WTC11 (cell line): ENCODE results near the gene MAP3K12. TPM values are rescaled to one million over a fixed set of nuclear protein-coding genes. Genes with fewer than 3 reads are reported as not detected.

Experiments
- ATAC-seq: fragments of 200-7000 bp; cut with Tn5 transposase; 2 replicates; pipeline ENCODE4 v1.10.0; 2021; ENCODE audit warnings: mild to moderate bottlenecking, moderate library complexity
- CTCF ChIA-PET: fragments of 300-600 bp; sonication (Branson Sonifier 250); formaldehyde crosslinking; loops from one replicate; lab custom pipeline; 2021; ENCODE audit warnings: antibody characterized with exemption; lab: Charles Lee
- POLR2A ChIA-PET: fragments of 350-600 bp; sonication (Branson Sonifier 250); formaldehyde crosslinking; loops from one replicate; lab custom pipeline; 2021; ENCODE audit warnings: antibody characterized with exemption; lab: Charles Lee
- DNase-seq: peaks from one replicate; pipeline ENCODE4 v3.0.0; 2021; ENCODE audit warnings: low spot score
- H3K27ac Mint-ChIP-seq: 2 replicates; pipeline ENCODE4 v1.8.0; 2021; ENCODE audit warnings: mixed read lengths
- H3K27me3 Mint-ChIP-seq: 2 replicates; pipeline ENCODE4 v1.8.0; 2021; ENCODE audit warnings: low read depth, mild to moderate bottlenecking, moderate library complexity, mixed read lengths
- H3K36me3 Mint-ChIP-seq: 2 replicates; pipeline ENCODE4 v1.8.0; 2021; ENCODE audit warnings: mixed read lengths
- H3K4me1 Mint-ChIP-seq: 2 replicates; pipeline ENCODE4 v1.8.0; 2022; ENCODE audit warnings: mixed read lengths
- H3K4me3 Mint-ChIP-seq: 2 replicates; pipeline ENCODE4 v1.8.0; 2021; ENCODE audit warnings: mild to moderate bottlenecking, moderate library complexity, mixed read lengths
- H3K9me3 Mint-ChIP-seq: 2 replicates; pipeline ENCODE4 v1.8.0; 2021; ENCODE audit warnings: mixed read lengths
- AR ChIP-seq: fragments of 250-450 bp; sonication (Bioruptor Pico); IDR thresholded peaks from 2 replicates; pipeline ENCODE4 v1.9.0; 2021; ENCODE audit warnings: mild to moderate bottlenecking
- ATF3 ChIP-seq: sonication (generic); formaldehyde crosslinking; conservative IDR thresholded peaks from 2 replicates; pipeline ENCODE4 v1.8.1; 2022; ENCODE audit warnings: mild to moderate bottlenecking, missing genetic modification reagents
- ATF6 ChIP-seq: sonication (generic); formaldehyde crosslinking; IDR thresholded peaks from 2 replicates; pipeline ENCODE4 v1.8.1; 2023; ENCODE audit warnings: mild to moderate bottlenecking, missing genetic modification reagents
- CREB1 ChIP-seq: sonication (generic); formaldehyde crosslinking; IDR thresholded peaks from 2 replicates; pipeline ENCODE4 v1.8.0; 2023; ENCODE audit warnings: mild to moderate bottlenecking, missing genetic modification reagents
- CTCF ChIP-seq: fragments of 200-600 bp; IDR thresholded peaks from 2 replicates; pipeline ENCODE4 v1.8.0; 2022; ENCODE audit warnings: antibody characterized with exemption
- ETV6 ChIP-seq: sonication (generic); formaldehyde crosslinking; IDR thresholded peaks from 2 replicates; pipeline ENCODE4 v1.8.1; 2022; ENCODE audit warnings: mild to moderate bottlenecking, missing genetic modification reagents
- FOXK1 ChIP-seq: sonication (generic); formaldehyde crosslinking; IDR thresholded peaks from 2 replicates; pipeline ENCODE4 v1.8.0; 2022; ENCODE audit warnings: mild to moderate bottlenecking, moderate library complexity, missing genetic modification reagents
- FOXP1 ChIP-seq: sonication (generic); formaldehyde crosslinking; IDR thresholded peaks from 2 replicates; pipeline ENCODE4 v1.8.0; 2022; ENCODE audit warnings: missing genetic modification reagents, mild to moderate bottlenecking, moderate library complexity, borderline replicate concordance
- GTF2I ChIP-seq: fragments of 250-450 bp; sonication (Bioruptor Pico); conservative IDR thresholded peaks from 2 replicates; pipeline ENCODE4 v1.4.0; 2021; ENCODE audit warnings: mild to moderate bottlenecking
- JUN ChIP-seq: sonication (generic); formaldehyde crosslinking; IDR thresholded peaks from 2 replicates; pipeline ENCODE4 v1.8.0; 2023; ENCODE audit warnings: mild to moderate bottlenecking, missing genetic modification reagents
- MAX ChIP-seq: sonication (generic); formaldehyde crosslinking; IDR thresholded peaks from 2 replicates; pipeline ENCODE4 v1.8.0; 2022; ENCODE audit warnings: mild to moderate bottlenecking, missing genetic modification reagents
- MYBL2 ChIP-seq: sonication (generic); formaldehyde crosslinking; IDR thresholded peaks from 2 replicates; pipeline ENCODE4 v1.8.1; 2023; ENCODE audit warnings: mild to moderate bottlenecking, moderate library complexity, missing genetic modification reagents
- NFYB ChIP-seq: sonication (generic); formaldehyde crosslinking; conservative IDR thresholded peaks from 2 replicates; pipeline ENCODE4 v1.8.0; 2022; ENCODE audit warnings: low read depth, missing genetic modification reagents
- OVOL2 ChIP-seq: fragments of 250-450 bp; sonication (Bioruptor Pico); IDR thresholded peaks from 2 replicates; pipeline ENCODE4 v1.9.0; 2021; ENCODE audit warnings: mild to moderate bottlenecking, borderline replicate concordance
- SP1 ChIP-seq: sonication (generic); formaldehyde crosslinking; conservative IDR thresholded peaks from 2 replicates; pipeline ENCODE4 v1.8.1; 2022; ENCODE audit warnings: missing genetic modification reagents
- TEAD4 ChIP-seq: sonication (generic); formaldehyde crosslinking; IDR thresholded peaks from 2 replicates; pipeline ENCODE4 v1.8.0; 2022; ENCODE audit warnings: mild to moderate bottlenecking, missing genetic modification reagents
- USF1 ChIP-seq: sonication (generic); formaldehyde crosslinking; IDR thresholded peaks from 2 replicates; pipeline ENCODE4 v1.8.0; 2022; ENCODE audit warnings: mild to moderate bottlenecking, missing genetic modification reagents
- ZBTB43 ChIP-seq: sonication (generic); formaldehyde crosslinking; IDR thresholded peaks from 2 replicates; pipeline ENCODE4 v1.8.1; 2023; ENCODE audit warnings: mild to moderate bottlenecking, missing genetic modification reagents
- ZNF138 ChIP-seq: sonication (generic); formaldehyde crosslinking; conservative IDR thresholded peaks from 2 replicates; pipeline ENCODE4 v1.8.1; 2022; ENCODE audit warnings: mild to moderate bottlenecking, moderate library complexity, missing genetic modification reagents
- ZNF396 ChIP-seq: fragments of 250-450 bp; sonication (Bioruptor Pico); IDR thresholded peaks from 2 replicates; pipeline ENCODE4 v1.8.0; 2021; ENCODE audit warnings: mild to moderate bottlenecking, moderate library complexity, borderline replicate concordance
- ZNF512 ChIP-seq: sonication (generic); formaldehyde crosslinking; IDR thresholded peaks from 2 replicates; pipeline ENCODE4 v1.8.1; 2022; ENCODE audit warnings: missing genetic modification reagents, borderline replicate concordance
- total RNA-seq: library from RNA; stranded (reverse); gene quantifications from 3 replicates; pipeline ENCODE4 v1.2.3, GENCODE V29; 2021

MAP3K12 gene
- total RNA-seq, 1 experiment from 2014 or later = 23.6 TPM

GRCh38 chr12:53492830-53493609 is 6.2 kb downstream of the MAP3K12 start:
- H3K4me3 Mint-ChIP-seq = peak overlapping the region; percentile 88
- no peaks in the 10 kb centered on the region for H3K27me3 Mint-ChIP-seq
- peak; percentile 96 for DNase-seq
- CTCF ChIA-PET = interaction anchor here (0.6 to 4.8 kb wide), 17 partner anchors 11 to 265 kb away, joined by 3 to 39 read pairs (median 5); partner anchors contain the start of genes AAAS, ATF7 and ATP5MC2
- peaks cover 46% of the 10 kb centered on the region for H3K4me1 Mint-ChIP-seq
- POLR2A ChIA-PET = interaction anchor here (0.6 to 3.2 kb wide), 5 partner anchors 8 to 281 kb away, joined by 3 to 23 read pairs (median 4); partner anchors contain the start of genes SP1 and TARBP2
- H3K27ac Mint-ChIP-seq = peak overlapping the region; percentile 99
- ATAC-seq = peak; percentile 78
- no peaks in the 10 kb centered on the region for H3K9me3 Mint-ChIP-seq
- H3K36me3 Mint-ChIP-seq = no peaks in the 10 kb centered on the region
- TF ChIP-seq TEAD4 (no peak), FOXK1 (CRISPR knock-in tag) (peak; percentile 67; the same call in 1 of the 2 replicates), FOXP1 (CRISPR knock-in tag) (no peak; the same call in 1 of the 2 replicates), ATF6 (no peak), SP1 (CRISPR knock-in tag) (no peak; the same call in none of the 2 replicates), JUN (CRISPR knock-in tag) (no peak), MYBL2 (CRISPR knock-in tag) (0 out of 2 replicates have a peak, but pooled peaks have one; percentile 41), ZNF396 (no peak), USF1 (CRISPR knock-in tag) (peak; percentile 95), ZNF512 (CRISPR knock-in tag) (no peak), AR (CRISPR knock-in tag) (no peak), ATF3 (CRISPR knock-in tag) (no peak), NFYB (CRISPR knock-in tag) (no peak), ETV6 (no peak; the same call in 1 of the 2 replicates), CREB1 (no peak), ZNF138 (CRISPR knock-in tag) (0 out of 2 replicates have a peak, but pooled peaks have one; percentile 70), MAX (CRISPR knock-in tag) (peak; percentile 45; the same call in 1 of the 2 replicates), GTF2I (CRISPR knock-in tag) (no peak), ZBTB43 (CRISPR knock-in tag) (0 out of 2 replicates have a peak, but pooled peaks have one; percentile 55), OVOL2 (CRISPR knock-in tag) (no peak), CTCF (no peak)
